GM10248 (cell line): ENCODE results near the gene CARMIL3.

ENCODE experiments used
- CTCF ChIA-PET: fragments of 300-600 bp; sonication (Branson Sonifier 250); formaldehyde crosslinking; extraction: SDS; loops from one replicate; lab custom pipeline; 2021; ENCODE audit warnings: antibody characterized with exemption; lab: Yijun Ruan, JAX
- POLR2A ChIA-PET: fragments of 350-650 bp; sonication (Branson Sonifier 250); formaldehyde crosslinking; extraction: SDS; loops from one replicate; lab custom pipeline; 2020; ENCODE audit warnings: antibody characterized with exemption; lab: Yijun Ruan, JAX
- DNase-seq: peaks from one replicate; pipeline ENCODE4 v3.0.0; 2012; ENCODE audit errors: extremely low spot score
- TF ChIP-seq, protein P1 (sequence below): IDR thresholded peaks from 2 replicates; pipeline ENCODE4 v1.5.1; 2012; ENCODE audit warnings: mild to moderate bottlenecking, low read depth; ENCODE audit errors: extremely low read depth, missing control alignments, control extremely low read depth

The CARMIL3 gene

DNA sequence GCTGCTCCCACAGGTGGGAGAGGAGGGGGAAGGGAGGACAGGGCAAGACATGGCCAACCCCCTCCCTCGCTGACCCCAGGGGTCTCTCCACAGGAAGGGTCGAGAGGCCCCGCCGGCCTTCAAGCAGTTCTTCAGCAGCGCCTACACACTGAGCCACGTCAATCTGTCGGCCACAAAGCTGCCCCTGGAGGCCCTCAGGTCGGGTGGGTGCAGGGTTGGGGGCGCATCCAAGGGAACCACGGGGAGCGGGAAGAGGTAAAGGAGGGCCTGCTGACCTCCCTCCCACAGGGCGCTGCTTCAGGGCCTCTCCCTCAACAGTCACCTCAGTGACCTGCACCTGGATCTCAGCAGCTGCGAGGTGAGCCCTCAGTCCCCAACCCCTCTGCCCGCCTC lies 6.1 kb downstream of the CARMIL3 start:
- POLR2A ChIA-PET, result no interaction called here
- CTCF ChIA-PET, result interaction anchor here (0.8 to 9.5 kb wide), 26 partner anchors 9 to 274 kb away, joined by 3 to 118 read pairs (median 8); partner anchors contain the start of genes CIDEB, CPNE6, DCAF11 and DHRS1
- TF ChIP-seq, protein P1, sequence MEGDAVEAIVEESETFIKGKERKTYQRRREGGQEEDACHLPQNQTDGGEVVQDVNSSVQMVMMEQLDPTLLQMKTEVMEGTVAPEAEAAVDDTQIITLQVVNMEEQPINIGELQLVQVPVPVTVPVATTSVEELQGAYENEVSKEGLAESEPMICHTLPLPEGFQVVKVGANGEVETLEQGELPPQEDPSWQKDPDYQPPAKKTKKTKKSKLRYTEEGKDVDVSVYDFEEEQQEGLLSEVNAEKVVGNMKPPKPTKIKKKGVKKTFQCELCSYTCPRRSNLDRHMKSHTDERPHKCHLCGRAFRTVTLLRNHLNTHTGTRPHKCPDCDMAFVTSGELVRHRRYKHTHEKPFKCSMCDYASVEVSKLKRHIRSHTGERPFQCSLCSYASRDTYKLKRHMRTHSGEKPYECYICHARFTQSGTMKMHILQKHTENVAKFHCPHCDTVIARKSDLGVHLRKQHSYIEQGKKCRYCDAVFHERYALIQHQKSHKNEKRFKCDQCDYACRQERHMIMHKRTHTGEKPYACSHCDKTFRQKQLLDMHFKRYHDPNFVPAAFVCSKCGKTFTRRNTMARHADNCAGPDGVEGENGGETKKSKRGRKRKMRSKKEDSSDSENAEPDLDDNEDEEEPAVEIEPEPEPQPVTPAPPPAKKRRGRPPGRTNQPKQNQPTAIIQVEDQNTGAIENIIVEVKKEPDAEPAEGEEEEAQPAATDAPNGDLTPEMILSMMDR, result no peak
- no peak for DNase-seq

DNA sequence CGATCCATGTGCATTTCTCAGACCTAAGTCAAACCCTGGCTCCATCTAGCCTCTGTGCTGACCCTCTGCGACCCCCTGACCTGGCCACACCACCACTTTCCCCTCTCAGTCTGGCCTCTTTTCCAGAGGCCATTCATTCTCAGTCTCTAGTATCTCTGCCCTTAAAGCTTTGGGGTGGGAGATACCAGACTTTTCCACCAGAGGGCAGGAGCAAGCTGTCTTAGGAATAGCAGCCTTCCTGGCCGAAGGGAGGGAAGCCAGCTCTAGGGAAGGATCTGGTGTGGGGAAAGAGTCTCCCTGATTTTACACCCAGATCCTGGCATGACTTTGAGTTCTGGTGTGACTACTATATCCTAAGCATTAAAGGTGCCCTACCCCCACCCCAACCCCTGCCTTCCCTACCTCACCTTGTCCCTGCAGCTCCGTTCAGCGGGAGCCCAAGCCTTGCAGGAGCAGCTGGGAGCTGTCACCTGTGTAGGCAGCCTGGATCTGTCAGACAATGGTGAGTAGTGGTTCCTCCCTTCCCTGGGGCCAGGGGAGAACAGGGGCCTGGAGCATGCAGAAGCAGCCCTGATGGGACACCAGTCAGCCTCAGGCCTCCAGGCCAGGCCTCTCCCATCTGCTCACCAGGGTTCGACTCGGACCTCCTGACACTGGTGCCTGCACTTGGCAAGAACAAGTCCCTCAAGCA lies 6.6 kb downstream of the CARMIL3 start:
- DNase-seq, result peak; percentile 70
- ChIA-PET POLR2A (interaction anchor here (0.8 kb wide), 1 partner anchor 51 kb away, joined by 3 read pairs; no protein-coding TSS in a partner anchor), CTCF (interaction anchor here (0.8 to 9.5 kb wide), 26 partner anchors 8 to 274 kb away, joined by 3 to 118 read pairs (median 8); partner anchors contain the start of genes CIDEB, CPNE6, DCAF11 and DHRS1)
- TF ChIP-seq, protein P1, result peak; percentile 73

DNA sequence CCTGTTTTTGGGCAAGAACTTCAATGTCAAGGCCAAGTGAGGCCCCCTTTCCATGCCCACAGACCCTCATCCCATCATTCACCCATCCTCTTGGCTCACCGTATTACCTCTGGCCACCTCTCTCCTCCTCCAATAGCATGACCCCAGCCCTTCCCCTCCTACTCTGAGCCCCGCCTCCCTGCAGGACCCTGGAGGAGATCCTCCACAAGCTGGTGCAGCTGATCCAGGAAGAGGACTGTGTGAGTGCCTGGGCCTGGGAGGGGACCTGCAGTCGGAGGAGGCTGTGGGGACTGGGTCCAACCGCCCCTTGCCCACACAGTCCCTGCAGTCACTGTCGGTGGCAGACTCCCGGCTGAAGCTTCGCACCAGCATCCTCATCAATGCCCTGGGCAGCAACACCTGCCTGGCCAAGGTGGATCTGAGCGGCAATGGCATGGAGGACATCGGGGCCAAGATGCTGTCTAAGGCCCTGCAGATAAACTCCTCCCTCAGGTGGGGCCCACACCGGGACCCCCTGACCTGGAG lies 7.2 kb downstream of the CARMIL3 start:
- TF ChIP-seq, protein P1, result no peak
- ChIA-PET CTCF (interaction anchor here (0.7 to 9.5 kb wide), 22 partner anchors 8 to 250 kb away, joined by 3 to 118 read pairs (median 8); partner anchors contain the start of genes CIDEB, CPNE6, DCAF11 and DHRS1), POLR2A (interaction anchor here (0.8 kb wide), 1 partner anchor 50 kb away, joined by 3 read pairs; no protein-coding TSS in a partner anchor)
- DNase-seq, result no peak

DNA sequence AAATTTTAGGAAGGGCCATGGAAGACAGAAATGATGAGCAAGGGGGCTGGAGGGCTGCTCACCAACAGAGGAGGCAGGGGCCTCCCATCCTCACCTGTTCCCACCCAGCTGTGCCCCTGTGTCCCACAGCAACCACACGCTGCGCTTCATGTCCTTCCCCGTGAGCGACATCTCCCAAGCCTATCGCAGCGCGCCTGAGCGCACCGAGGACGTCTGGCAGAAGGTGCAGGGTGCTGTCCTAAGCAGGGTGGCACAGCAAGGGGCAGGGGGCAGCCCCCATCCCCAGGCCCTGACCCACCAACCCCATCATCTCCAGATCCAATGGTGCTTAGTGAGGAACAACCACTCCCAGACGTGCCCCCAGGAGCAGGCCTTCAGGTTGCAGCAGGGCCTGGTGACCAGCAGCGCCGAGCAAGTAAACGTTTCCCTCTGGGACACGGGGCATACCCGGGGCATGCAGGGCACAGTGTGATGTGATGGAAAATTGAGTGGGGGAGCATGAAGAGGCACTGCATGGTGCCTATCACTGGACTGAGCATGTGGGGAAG lies 8.1 kb downstream of the CARMIL3 start:
- TF ChIP-seq, protein P1, result no peak
- POLR2A ChIA-PET, result no interaction called here
- CTCF ChIA-PET, result interaction anchor here (0.7 to 9.5 kb wide), 6 partner anchors 12 to 101 kb away, joined by 3 to 118 read pairs (median 47); partner anchors contain the start of genes IRF9 and PCK2
- no peak for DNase-seq

DNA sequence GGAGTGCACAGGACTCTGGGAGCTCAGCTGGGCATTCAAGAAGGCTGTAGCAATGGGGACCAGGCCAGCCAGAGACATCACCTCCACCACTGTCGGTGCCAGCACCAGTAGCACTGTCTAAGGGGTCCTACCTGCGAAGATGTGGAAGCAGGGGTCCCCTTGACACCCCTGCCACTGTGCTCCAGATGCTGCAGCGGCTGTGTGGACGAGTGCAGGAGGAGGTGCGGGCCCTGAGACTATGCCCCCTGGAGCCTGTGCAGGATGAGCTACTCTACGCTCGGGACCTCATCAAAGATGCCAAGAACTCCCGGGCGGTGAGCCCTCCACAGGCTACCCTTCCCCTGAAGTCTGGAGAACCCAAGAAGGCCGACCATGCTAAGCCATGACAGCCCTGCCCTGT lies 8.6 kb downstream of the CARMIL3 start:
- TF ChIP-seq, protein P1, result no peak
- ChIA-PET CTCF (interaction anchor here (1.1 to 9.5 kb wide), 5 partner anchors 12 to 48 kb away, joined by 5 to 118 read pairs (median 7); partner anchors contain the start of gene PCK2), POLR2A (no interaction called here)
- no peak for DNase-seq
